ENCODE measurements around the gene ZNF410. TPM values are rescaled to one million over a fixed set of nuclear protein-coding genes. Genes with fewer than 3 reads are reported as not detected.

ZNF410 gene
- total RNA-seq, 4 donors from 2014 or later = 22.6 to 33.2 (median 24.0) TPM

GRCh38 chr14:73961192-73961591 lies 74.5 kb downstream of the ZNF410 start:
- H3K4me1 ChIP-seq = peaks cover 18 to 23% of the 10 kb centered on the region in 2 donors
- no peak for DNase-seq
- peak overlapping the region in 1 of 4 donors; percentile 1 for H3K27ac ChIP-seq
- no peaks in the 10 kb centered on the region for H3K9me3 ChIP-seq
- H3K4me3 ChIP-seq = no peak overlapping the region
- in situ Hi-C loops (cut with MboI; ENCODE audit: low sequenced_read_pairs in 4 of 4) (no loop called here), intact Hi-C loops (cut with DNase I; ENCODE audit: low total_unique reads) (no loop called here)
- peaks cover 2 to 84% of the 10 kb centered on the region in 2 donors for H3K36me3 ChIP-seq
- no peaks in the 10 kb centered on the region for H3K27me3 ChIP-seq
- no peak for TF ChIP-seq POLR2A (IDR thresholded peaks at IDR 0.05)
- peak in 1 of 2 donors; percentile 31 for ATAC-seq

- no peaks in the 10 kb centered on the region for H3K27me3 ChIP-seq
- ATAC-seq = no peak
- H3K9me3 ChIP-seq = no peaks in the 10 kb centered on the region
- intact Hi-C loops (cut with DNase I; ENCODE audit: low total_unique reads) = no loop called here
- no peak overlapping the region for H3K27ac ChIP-seq
- no peak for TF ChIP-seq POLR2A (IDR thresholded peaks at IDR 0.05)
- TF ChIP-seq, protein P1, sequence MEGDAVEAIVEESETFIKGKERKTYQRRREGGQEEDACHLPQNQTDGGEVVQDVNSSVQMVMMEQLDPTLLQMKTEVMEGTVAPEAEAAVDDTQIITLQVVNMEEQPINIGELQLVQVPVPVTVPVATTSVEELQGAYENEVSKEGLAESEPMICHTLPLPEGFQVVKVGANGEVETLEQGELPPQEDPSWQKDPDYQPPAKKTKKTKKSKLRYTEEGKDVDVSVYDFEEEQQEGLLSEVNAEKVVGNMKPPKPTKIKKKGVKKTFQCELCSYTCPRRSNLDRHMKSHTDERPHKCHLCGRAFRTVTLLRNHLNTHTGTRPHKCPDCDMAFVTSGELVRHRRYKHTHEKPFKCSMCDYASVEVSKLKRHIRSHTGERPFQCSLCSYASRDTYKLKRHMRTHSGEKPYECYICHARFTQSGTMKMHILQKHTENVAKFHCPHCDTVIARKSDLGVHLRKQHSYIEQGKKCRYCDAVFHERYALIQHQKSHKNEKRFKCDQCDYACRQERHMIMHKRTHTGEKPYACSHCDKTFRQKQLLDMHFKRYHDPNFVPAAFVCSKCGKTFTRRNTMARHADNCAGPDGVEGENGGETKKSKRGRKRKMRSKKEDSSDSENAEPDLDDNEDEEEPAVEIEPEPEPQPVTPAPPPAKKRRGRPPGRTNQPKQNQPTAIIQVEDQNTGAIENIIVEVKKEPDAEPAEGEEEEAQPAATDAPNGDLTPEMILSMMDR (IDR thresholded peaks at IDR 0.05 in 4 of 5, conservative IDR thresholded peaks at IDR 0.05 in 1 of 5) = no peak
- no peak for DNase-seq
- H3K4me3 ChIP-seq = no peak overlapping the region
- in situ Hi-C loops (cut with MboI; ENCODE audit: low sequenced_read_pairs in 4 of 4) = no loop called here
- peaks cover 0 to under 1% of the 10 kb centered on the region in 2 donors for H3K4me1 ChIP-seq
- peaks cover 1 to 80% of the 10 kb centered on the region in 2 donors for H3K36me3 ChIP-seq
These were observed 78.6 kb downstream of the ZNF410 start for GRCh38 chr14:73965216-73965615.

- DNase-seq (no peak), ATAC-seq (no peak)
- H3K27ac ChIP-seq = no peak overlapping the region
- in situ Hi-C loops (cut with MboI; ENCODE audit: low sequenced_read_pairs in 4 of 4) (no loop called here), intact Hi-C loops (cut with DNase I; ENCODE audit: low total_unique reads) (no loop called here)
- H3K4me3 ChIP-seq = no peak overlapping the region
- TF ChIP-seq POLR2A (IDR thresholded peaks at IDR 0.05) = no peak
- TF ChIP-seq, protein P1 (IDR thresholded peaks at IDR 0.05 in 4 of 5, conservative IDR thresholded peaks at IDR 0.05 in 1 of 5) = no peak
- peaks cover 0 to 59% of the 10 kb centered on the region in 2 donors for H3K36me3 ChIP-seq
- H3K27me3 ChIP-seq = no peaks in the 10 kb centered on the region
- H3K9me3 ChIP-seq = no peaks in the 10 kb centered on the region
- H3K4me1 ChIP-seq = peaks cover 11 to 12% of the 10 kb centered on the region in 2 donors
These were observed 82.2 kb downstream of the ZNF410 start for GRCh38 chr14:73968885-73969284.

GRCh38 chr14:73973497-73973896 lies 86.8 kb downstream of the ZNF410 start:
- Histone ChIP-seq H3K27me3 (no peaks in the 10 kb centered on the region), H3K4me1 (peaks cover 13 to 15% of the 10 kb centered on the region in 2 donors), H3K27ac (peak overlapping the region in 2 of 4 donors; percentile 31 to 41), H3K4me3 (no peak overlapping the region), H3K9me3 (no peaks in the 10 kb centered on the region), H3K36me3 (peaks cover 0 to 32% of the 10 kb centered on the region in 2 donors)
- in situ Hi-C loops (cut with MboI; ENCODE audit: low sequenced_read_pairs in 4 of 4) = no loop called here
- ATAC-seq = peak; percentile 74 to 83
- TF ChIP-seq POLR2A (IDR thresholded peaks at IDR 0.05) = no peak
- TF ChIP-seq, protein P1 (IDR thresholded peaks at IDR 0.05 in 4 of 5, conservative IDR thresholded peaks at IDR 0.05 in 1 of 5) = no peak
- intact Hi-C loops (cut with DNase I; ENCODE audit: low total_unique reads) = no loop called here
- DNase-seq = peak; percentile 15 to 32

- intact Hi-C loops (cut with DNase I; ENCODE audit: low total_unique reads) (no loop called here), in situ Hi-C loops (cut with MboI; ENCODE audit: low sequenced_read_pairs in 4 of 4) (no loop called here)
- peaks cover 0 to 8% of the 10 kb centered on the region in 2 donors for H3K36me3 ChIP-seq
- H3K4me1 ChIP-seq = peaks cover 13 to 15% of the 10 kb centered on the region in 2 donors
- H3K9me3 ChIP-seq = no peaks in the 10 kb centered on the region
- H3K4me3 ChIP-seq = no peak overlapping the region
- no peak for TF ChIP-seq POLR2A (IDR thresholded peaks at IDR 0.05)
- TF ChIP-seq, protein P1 (IDR thresholded peaks at IDR 0.05 in 4 of 5, conservative IDR thresholded peaks at IDR 0.05 in 1 of 5) = no peak
- H3K27ac ChIP-seq = no peak overlapping the region
- H3K27me3 ChIP-seq = no peaks in the 10 kb centered on the region
- ATAC-seq = no peak
- no peak for DNase-seq
These were observed 89.5 kb downstream of the ZNF410 start for GRCh38 chr14:73976125-73976524.
